Ovary (tissue), 9 donors: Measurements from ENCODE around the gene MEGF8. TPM values are rescaled to one million over a fixed set of nuclear protein-coding genes. Genes with fewer than 3 reads are reported as not detected.

Experiments
- DNase-seq, 5 donors: peaks; one replicate each; pipeline ENCODE4 v3.0.0-alpha.2; 2019 to 2020
- H3K27ac ChIP-seq, 2 donors: fragments of 200-600 bp; one replicate each; pipeline versions ENCODE4 v1.5.1 to v1.8.0; 2019 to 2022
- H3K27me3 ChIP-seq: fragments of 200-600 bp; one replicate; pipeline ENCODE4 v1.8.0; 2022
- H3K36me3 ChIP-seq: fragments of 200-600 bp; sonication (generic); one replicate; pipeline ENCODE4 v1.5.1; 2019
- H3K4me1 ChIP-seq: one replicate; pipeline ENCODE4 v1.8.1; 2013; ENCODE audit warnings: mild to moderate bottlenecking, moderate library complexity; ENCODE audit not compliant: insufficient read depth
- H3K4me3 ChIP-seq: fragments of 200-600 bp; sonication (generic); one replicate; pipeline ENCODE4 v1.5.1; 2017
- H3K9me3 ChIP-seq, 2 donors: fragments of 200-600 bp in 1 of 2; sonication (generic) in 1 of 2; one replicate each; pipeline versions ENCODE4 v1.5.1 to v1.8.1; 2013 to 2019; ENCODE audit warnings: mild to moderate bottlenecking in 1 of 2, moderate library complexity in 1 of 2
- EP300 ChIP-seq: sonication (generic); formaldehyde crosslinking; IDR thresholded peaks from one replicate; pipeline ENCODE4 v1.6.1; 2017; ENCODE audit warnings: antibody characterized with exemption
- POLR2A ChIP-seq: fragments of 450-650 bp; IDR thresholded peaks from one replicate; pipeline ENCODE4 v1.6.1; 2017; ENCODE audit warnings: antibody characterized with exemption, mild to moderate bottlenecking, moderate library complexity
- WGBS, 3 donors: extraction: QIAGEN DNeasy Blood & Tissue Kit in 1 of 3; methylation state at CpG; one replicate each; pipeline versions ENCODE4 v1.1.5 to v1.1.7; 2013 to 2017; 5-methylcytosine and 5-hydroxymethylcytosine counted together
- intact Hi-C, 4 donors: fragments of 100-400 bp; cut with DNase I; formaldehyde crosslinking; loops; one replicate each; pipeline versions ENCODE4 v1.11.0 to v1.15.1; 2022 to 2023
- polyA plus RNA-seq, 2 donors: library from polyadenylated mRNA; stranded (reverse); fragments of 200-250 nt in 1 of 2; fragments of 350-450 nt in 1 of 2; fragmentation: Illumina TruSeq in 1 of 2; extraction: RNeasy Lipid Tissue Mini Kit (QIAGEN cat#74804) in 1 of 2; gene quantifications; one replicate each; pipeline ENCODE4 v1.2.3, GENCODE V29; 2013 to 2014
- total RNA-seq, 7 donors: library from RNA; depleted of rRNA in 2 of 7; stranded (reverse); fragments of >200 nt in 2 of 7; fragmentation: NEBNext Ultra II Directional in 3 of 7; extraction: Animal tissue kit (Norgen Biotek cat#: 25700) in 3 of 7; gene quantifications; one replicate each; pipeline versions ENCODE4 v1.1.0 to v1.2.4, GENCODE V29; 2016 to 2023
- TF ChIP-seq, protein P1 (sequence below), 3 donors: fragments of 450-650 bp in 2 of 3; fragments of 200-600 bp in 1 of 3; IDR thresholded peaks; one replicate each; pipeline versions ENCODE4 v1.5.1 to v1.8.0; 2016 to 2022; ENCODE audit warnings: antibody characterized with exemption in 3 of 3, mild to moderate bottlenecking in 1 of 3
- donor health status: DM: no; HTN: no; CAD: no; lungs with moderate emphysema.
- donor health status: DM: no; HTN: no; CAD: no.
- donor health status: Bipolar disorder and iron deficiency.
- donor health status: DM: yes; HTN: yes; CAD: no.
- donor health status: DM: no; HTN: no; CAD: no.
- donor health status: DM: yes; HTN: yes; CAD: no.

Gene MEGF8
- total and polyA plus RNA-seq, 9 donors = 11.0 to 31.6 (median 23.3) TPM

DNA sequence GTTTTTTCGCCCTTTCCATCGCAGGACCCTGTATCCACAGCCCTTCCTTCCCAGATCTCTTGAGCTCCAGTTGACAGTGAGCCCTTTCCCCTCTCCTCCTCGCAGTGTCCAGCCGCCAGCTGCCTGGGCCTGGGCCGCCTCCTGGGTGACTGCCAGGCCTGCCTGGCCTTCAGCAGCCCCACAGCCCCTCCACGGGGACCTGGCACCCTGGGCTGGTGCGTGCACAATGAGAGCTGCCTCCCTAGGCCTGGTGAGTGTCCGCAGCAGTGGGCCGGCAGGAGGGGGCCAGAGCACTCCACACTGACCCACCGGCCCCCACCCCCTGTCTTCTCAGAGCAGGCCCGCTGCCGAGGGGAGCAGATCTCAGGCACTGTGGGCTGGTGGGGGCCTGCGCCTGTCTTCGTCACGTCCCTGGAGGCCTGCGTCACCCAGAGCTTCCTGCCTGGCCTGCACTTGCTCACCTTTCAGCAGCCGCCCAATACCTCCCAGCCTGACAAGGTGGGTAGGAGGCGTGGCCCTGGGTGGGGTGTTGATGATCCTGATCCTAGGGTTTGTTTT lies 19.0 kb downstream of the MEGF8 start:
- Histone ChIP-seq H3K4me3 (no peak overlapping the region), H3K27ac (no peak overlapping the region), H3K36me3 (no peaks in the 10 kb centered on the region), H3K4me1 (no peaks in the 10 kb centered on the region), H3K9me3 (no peaks in the 10 kb centered on the region), H3K27me3 (no peaks in the 10 kb centered on the region)
- intact Hi-C loops = no loop called here
- TF ChIP-seq, protein P1, sequence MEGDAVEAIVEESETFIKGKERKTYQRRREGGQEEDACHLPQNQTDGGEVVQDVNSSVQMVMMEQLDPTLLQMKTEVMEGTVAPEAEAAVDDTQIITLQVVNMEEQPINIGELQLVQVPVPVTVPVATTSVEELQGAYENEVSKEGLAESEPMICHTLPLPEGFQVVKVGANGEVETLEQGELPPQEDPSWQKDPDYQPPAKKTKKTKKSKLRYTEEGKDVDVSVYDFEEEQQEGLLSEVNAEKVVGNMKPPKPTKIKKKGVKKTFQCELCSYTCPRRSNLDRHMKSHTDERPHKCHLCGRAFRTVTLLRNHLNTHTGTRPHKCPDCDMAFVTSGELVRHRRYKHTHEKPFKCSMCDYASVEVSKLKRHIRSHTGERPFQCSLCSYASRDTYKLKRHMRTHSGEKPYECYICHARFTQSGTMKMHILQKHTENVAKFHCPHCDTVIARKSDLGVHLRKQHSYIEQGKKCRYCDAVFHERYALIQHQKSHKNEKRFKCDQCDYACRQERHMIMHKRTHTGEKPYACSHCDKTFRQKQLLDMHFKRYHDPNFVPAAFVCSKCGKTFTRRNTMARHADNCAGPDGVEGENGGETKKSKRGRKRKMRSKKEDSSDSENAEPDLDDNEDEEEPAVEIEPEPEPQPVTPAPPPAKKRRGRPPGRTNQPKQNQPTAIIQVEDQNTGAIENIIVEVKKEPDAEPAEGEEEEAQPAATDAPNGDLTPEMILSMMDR (IDR thresholded peaks at IDR 0.05) = no peak
- no peak for TF ChIP-seq EP300
- TF ChIP-seq POLR2A = no peak
- 78 to 86% (median 79%) methylated on average over 18 of the region's 18 CpGs for whole genome bisulfite sequencing, 3 donors
- DNase-seq = no peak

DNA sequence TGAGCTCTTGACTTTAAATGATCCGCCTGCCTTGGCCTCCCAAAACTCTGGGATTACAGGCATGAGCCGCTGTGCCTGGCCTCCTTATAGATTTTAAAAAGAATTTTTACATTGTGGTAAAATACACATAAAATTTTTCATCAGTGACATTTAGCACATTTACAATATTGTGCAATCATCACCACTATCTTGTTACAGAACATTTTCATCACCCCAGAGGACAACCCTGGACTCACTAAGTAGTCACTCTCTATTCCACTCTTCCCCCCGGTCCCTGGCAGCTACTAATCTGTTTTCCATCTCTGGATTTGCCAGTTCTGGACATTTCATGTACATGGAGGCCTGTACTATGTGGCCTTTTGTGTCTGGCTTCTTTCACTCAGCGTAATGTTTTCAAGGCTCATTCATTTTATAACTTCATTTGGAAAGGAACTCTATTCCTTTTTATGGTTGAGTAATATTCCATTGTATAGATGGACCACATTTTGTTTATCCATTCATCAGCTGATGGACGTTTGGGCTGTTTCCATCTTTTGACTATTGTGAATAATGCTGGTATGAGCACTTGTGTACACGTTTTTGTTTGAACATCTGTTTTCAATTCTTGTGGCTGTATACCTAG lies 19.9 kb downstream of the MEGF8 start:
- no peak for TF ChIP-seq POLR2A
- no peak for TF ChIP-seq EP300
- TF ChIP-seq, protein P1 (IDR thresholded peaks at IDR 0.05) = no peak
- no peaks in the 10 kb centered on the region for H3K4me1 ChIP-seq
- H3K27me3 ChIP-seq = no peaks in the 10 kb centered on the region
- H3K9me3 ChIP-seq = no peaks in the 10 kb centered on the region
- H3K27ac ChIP-seq = no peak overlapping the region
- 78 to 87% (median 82%) methylated on average over 6 of the region's 6 CpGs for WGBS, 3 donors
- H3K4me3 ChIP-seq = no peak overlapping the region
- H3K36me3 ChIP-seq = no peaks in the 10 kb centered on the region
- DNase-seq = no peak
- intact Hi-C loops = no loop called here

DNA sequence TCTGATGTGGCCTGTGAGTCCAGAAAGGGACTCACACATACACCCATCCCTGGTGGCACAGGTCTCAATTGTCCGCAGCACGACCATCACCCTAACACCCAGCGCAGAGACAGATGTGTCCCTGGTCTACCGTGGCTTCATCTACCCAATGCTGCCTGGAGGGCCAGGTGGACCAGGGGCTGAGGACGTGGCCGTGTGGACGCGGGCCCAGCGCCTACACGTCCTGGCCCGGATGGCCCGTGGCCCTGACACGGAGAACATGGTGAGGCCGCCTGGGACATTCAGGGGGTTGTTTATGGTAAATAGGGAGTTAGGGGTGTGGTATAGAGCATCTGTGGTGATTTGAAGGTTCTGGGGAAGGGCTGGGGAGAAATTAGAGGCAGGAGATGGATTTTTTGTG lies 22.8 kb downstream of the MEGF8 start:
- TF ChIP-seq, protein P1 (IDR thresholded peaks at IDR 0.05) = no peak
- no peak for TF ChIP-seq EP300
- no peak for TF ChIP-seq POLR2A
- 92 to 95% (median 94%) methylated on average over 14 of the region's 14 CpGs for WGBS, 3 donors
- no peaks in the 10 kb centered on the region for H3K4me1 ChIP-seq
- H3K4me3 ChIP-seq = no peak overlapping the region
- no peak for DNase-seq
- intact Hi-C loops = no loop called here
- H3K9me3 ChIP-seq = no peaks in the 10 kb centered on the region
- no peaks in the 10 kb centered on the region for H3K36me3 ChIP-seq
- no peak overlapping the region for H3K27ac ChIP-seq
- no peaks in the 10 kb centered on the region for H3K27me3 ChIP-seq

DNA sequence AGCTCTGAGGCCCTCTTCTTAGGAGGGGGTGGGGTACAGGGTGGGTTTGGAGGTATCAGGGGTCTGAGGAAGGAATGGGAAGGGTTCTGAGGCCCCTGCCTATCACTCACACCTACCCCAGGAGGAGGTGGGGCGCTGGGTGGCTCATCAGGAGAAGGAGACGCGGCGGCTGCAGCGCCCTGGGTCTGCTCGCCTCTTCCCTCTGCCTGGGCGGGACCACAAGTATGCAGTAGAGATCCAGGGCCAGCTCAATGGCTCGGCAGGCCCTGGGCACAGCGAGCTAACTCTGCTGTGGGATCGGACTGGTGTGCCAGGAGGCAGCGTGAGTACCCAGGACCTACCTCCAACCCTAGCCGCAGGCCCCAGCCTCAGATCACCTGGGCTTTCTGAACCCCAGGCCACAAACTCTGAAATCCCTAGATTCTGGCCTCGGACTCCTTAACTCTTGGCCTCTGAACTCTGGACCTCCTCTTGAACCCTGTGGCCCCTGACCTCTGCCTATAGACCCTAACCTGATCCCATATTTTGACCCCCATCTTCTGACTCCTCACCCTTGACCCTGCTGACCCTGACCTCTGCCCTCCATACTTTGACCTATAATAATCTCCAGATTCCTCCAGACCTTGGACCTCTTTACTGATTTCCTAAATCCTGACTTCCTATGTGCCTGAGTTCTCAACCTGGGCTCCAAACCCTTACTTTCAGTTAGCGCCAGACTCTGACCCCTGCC lies 24.1 kb downstream of the MEGF8 start:
- TF ChIP-seq EP300 (no peak), POLR2A (no peak)
- TF ChIP-seq, protein P1 (IDR thresholded peaks at IDR 0.05) = no peak
- Histone ChIP-seq H3K27me3 (no peaks in the 10 kb centered on the region), H3K36me3 (no peaks in the 10 kb centered on the region), H3K27ac (no peak overlapping the region), H3K4me3 (no peak overlapping the region), H3K4me1 (no peaks in the 10 kb centered on the region), H3K9me3 (no peaks in the 10 kb centered on the region)
- DNase-seq = no peak
- 93 to 94% (median 93%) methylated on average over 14 of the region's 14 CpGs for whole genome bisulfite sequencing, 3 donors
- intact Hi-C loops = no loop called here
